Muscle layer of colon (tissue), 2 donors: ENCODE results near the gene PTPN4.

Experiments used
- H3K27ac ChIP-seq: one replicate; pipeline ENCODE4 v1.7.0; 2013; ENCODE audit warnings: low read depth, mild to moderate bottlenecking, low read length, moderate library complexity
- H3K27me3 ChIP-seq, 2 donors: one replicate each; pipeline ENCODE4 v1.7.0; 2013; ENCODE audit warnings: low read length in 2 of 2, mild to moderate bottlenecking in 2 of 2; ENCODE audit not compliant: insufficient read depth in 2 of 2, control insufficient read depth in 1 of 2
- H3K36me3 ChIP-seq: one replicate; pipeline ENCODE4 v1.7.0; 2013; ENCODE audit warnings: mild to moderate bottlenecking, low read length; ENCODE audit not compliant: insufficient read depth
- H3K4me1 ChIP-seq: one replicate; pipeline ENCODE4 v1.7.0; 2013; ENCODE audit warnings: mild to moderate bottlenecking, low read length; ENCODE audit not compliant: insufficient read depth
- H3K4me3 ChIP-seq, 2 donors: one replicate each; pipeline ENCODE4 v1.7.0; 2013; ENCODE audit warnings: low read length in 2 of 2, low read depth in 1 of 2, mild to moderate bottlenecking in 1 of 2, moderate library complexity in 1 of 2
- H3K9ac ChIP-seq: one replicate; pipeline ENCODE4 v1.7.0; 2013; ENCODE audit warnings: low read length
- H3K9me3 ChIP-seq: one replicate; pipeline ENCODE4 v1.7.0; 2013; ENCODE audit warnings: mild to moderate bottlenecking, low read length
- donor health status: abdominal sarcoma.
- donor health status: Adenocarcinoma of cecum.

PTPN4 gene

DNA sequence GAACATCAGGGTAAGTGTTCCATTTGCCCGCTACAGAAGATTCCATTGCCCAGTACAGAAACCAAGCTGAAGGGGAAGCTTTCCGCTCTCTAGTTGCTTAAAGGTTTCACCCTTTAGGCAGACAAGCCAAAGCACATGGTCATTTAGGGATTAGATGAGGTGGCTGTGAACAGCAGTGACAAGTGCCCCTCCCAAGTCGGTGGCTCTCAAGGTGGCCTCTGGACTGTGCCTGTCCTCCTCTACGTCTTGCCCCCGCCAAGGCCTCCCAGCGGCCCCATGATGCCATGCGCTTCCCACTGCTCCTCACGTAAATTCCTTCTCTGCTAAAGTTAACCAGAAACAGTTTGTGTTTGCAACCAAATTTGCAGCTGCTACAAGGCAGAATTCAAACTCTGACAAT lies 24.2 kb upstream of the PTPN4 start:
- Histone ChIP-seq H3K36me3 (no peaks in the 10 kb centered on the region), H3K27me3 (no peaks in the 10 kb centered on the region), H3K9me3 (no peaks in the 10 kb centered on the region)

DNA sequence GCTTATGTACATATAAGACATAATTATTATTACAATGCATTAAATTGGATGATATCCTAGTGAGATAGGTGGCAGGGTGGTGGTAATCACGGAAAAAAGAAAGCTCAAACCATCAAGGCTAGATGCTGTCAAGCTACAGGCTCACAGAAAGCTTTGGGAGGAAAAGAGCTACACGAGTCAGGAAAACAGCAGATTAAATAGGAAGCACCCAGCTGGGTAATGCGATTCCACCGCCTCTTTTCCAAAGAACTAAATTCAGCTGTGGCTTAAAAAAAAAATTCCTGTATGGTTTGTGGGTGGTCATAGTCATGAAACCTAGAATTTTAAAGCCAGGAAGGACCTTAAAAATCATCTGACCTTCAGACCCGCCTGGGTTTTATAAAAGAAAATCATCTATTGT lies 23.7 kb upstream of the PTPN4 start:
- no peaks in the 10 kb centered on the region for H3K36me3 ChIP-seq
- H3K4me1 ChIP-seq, result no peaks in the 10 kb centered on the region
- H3K9me3 ChIP-seq, result no peaks in the 10 kb centered on the region
- no peaks in the 10 kb centered on the region for H3K27me3 ChIP-seq
- no peak overlapping the region for H3K9ac ChIP-seq
- H3K27ac ChIP-seq, result no peak overlapping the region
- no peak overlapping the region for H3K4me3 ChIP-seq

More for the DNA sequence above, 24.2 kb upstream of the PTPN4 start:
- Histone ChIP-seq H3K4me3 (no peak overlapping the region), H3K4me1 (no peaks in the 10 kb centered on the region), H3K27ac (no peak overlapping the region), H3K9ac (no peak overlapping the region)

DNA sequence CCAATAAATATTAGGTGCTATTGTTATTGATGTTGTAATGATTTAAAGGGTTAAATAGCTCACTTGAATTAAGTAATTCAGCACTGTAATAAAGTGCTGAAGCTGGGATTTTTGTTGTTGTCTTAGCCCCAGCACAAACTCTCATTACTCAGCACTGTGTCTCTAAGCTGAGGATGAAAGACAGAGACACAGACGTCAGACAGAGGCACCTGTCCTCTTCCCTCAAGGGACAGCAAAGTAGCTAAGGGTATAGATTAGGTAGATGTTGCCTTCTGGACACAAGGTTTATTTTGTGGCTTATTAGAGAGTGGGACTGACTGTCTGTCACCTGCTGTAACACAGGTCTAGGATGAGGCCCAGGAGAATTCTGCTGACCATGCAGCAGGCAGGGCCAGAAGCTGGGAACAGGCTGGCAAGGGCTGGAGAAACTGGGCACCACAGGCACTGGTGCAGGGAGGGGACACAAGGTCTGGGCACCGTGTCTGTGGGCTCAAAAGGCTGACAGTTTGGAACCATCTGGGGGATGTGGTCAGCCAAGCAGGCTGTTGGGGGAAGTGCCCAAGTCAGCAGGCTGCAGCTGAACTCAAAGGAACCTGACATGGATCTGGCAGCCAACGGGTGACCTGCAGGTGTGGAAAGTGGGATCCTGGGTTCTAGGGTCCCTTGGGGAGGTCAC lies 20.0 kb upstream of the PTPN4 start:
- H3K27me3 ChIP-seq, result no peaks in the 10 kb centered on the region
- H3K9me3 ChIP-seq, result no peaks in the 10 kb centered on the region
- H3K9ac ChIP-seq, result no peak overlapping the region
- peaks cover 6% of the 10 kb centered on the region for H3K4me1 ChIP-seq
- no peak overlapping the region for H3K27ac ChIP-seq
- no peak overlapping the region for H3K4me3 ChIP-seq
- no peaks in the 10 kb centered on the region for H3K36me3 ChIP-seq

DNA sequence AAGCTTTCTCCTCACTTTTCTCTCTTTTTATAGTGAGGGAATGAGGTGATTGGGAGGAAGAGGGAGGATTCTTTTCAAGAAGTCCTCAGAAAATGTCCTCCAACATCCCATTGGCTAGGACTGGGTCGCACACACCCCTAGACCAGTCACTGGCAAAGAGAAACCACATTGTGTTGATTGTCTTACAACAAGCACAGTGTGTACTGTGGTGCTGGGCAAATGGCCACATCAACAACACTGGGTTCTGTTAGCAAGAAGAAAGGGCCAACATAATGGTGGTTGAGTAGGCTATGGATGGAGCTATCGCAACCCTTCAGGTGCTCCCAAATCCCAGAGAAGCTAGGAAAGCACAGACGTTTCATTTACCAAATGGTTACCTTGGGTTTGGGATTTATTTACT lies 18.7 kb upstream of the PTPN4 start:
- Histone ChIP-seq H3K27ac (no peak overlapping the region), H3K36me3 (no peaks in the 10 kb centered on the region), H3K4me3 (no peak overlapping the region), H3K27me3 (no peaks in the 10 kb centered on the region), H3K9ac (no peak overlapping the region), H3K9me3 (no peaks in the 10 kb centered on the region), H3K4me1 (peaks cover 11% of the 10 kb centered on the region)

DNA sequence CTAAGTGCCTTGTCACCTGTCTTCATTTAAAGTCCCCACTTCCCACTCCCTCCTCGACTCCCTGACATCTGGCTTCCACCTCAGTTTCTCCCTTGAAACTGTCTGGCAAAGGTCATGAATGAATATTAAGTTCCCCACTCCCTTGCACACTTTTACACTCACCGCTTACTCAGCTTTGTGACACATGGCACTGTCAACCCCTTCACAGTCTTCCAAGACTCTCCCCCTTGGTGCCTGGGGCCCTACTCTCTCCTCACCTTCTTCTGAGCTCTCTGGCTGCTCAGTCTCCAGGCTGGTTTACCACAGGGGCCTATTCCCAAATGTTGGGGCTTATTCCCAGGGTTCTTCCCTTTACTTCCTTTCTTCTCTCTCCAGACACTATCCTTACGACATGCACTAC lies 17.9 kb upstream of the PTPN4 start:
- H3K36me3 ChIP-seq, result no peaks in the 10 kb centered on the region
- no peaks in the 10 kb centered on the region for H3K9me3 ChIP-seq
- no peak overlapping the region for H3K9ac ChIP-seq
- peaks cover 11% of the 10 kb centered on the region for H3K4me1 ChIP-seq
- no peak overlapping the region for H3K4me3 ChIP-seq
- no peak overlapping the region for H3K27ac ChIP-seq
- H3K27me3 ChIP-seq, result no peaks in the 10 kb centered on the region

DNA sequence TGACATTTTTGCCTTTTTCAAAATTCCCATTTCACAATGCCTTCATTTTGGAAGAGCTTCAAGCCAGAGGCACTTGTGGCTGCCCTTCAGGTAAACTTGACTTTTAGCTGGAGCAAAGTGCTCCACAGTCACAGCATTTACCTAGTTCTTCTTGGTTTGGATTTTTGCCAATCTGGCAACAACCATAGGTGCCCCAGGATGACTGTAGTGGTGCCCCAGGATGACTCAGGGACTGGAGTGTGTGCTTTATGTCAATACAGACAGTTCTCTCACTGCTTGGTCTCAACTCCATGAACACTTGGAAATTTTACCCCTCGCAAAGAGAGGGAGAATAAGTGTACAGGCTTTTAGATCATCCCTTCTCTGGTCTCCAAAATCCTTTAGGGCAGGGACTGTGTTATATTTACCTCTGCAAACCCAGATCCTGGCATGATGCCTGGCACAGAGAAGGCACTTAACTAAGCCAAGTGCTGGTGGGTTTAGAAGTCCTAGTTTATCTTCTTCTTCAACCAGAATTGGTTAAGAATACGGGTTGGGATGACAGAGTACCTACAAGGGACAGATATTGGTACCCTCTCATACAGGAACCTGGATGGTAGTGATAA lies 15.3 kb upstream of the PTPN4 start:
- no peaks in the 10 kb centered on the region for H3K27me3 ChIP-seq

DNA sequence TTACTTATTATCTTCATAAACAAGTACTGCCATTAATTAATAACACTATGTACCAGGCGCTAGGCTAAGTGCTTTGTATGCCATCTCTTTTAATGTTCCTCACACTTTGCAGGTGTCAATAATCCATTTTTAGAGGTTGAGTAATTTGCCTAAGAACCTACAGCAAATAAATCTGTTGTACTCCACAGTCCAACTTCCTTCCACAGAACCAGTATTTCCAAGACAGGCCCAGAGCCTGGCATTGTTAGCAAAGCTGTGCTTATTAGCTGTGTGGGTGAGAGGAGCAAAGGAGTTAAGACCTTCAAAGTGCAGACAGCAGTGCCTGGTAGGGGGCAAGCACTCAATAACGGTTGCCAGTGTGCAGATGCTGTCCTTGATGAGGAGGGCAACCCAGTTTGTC lies 14.2 kb upstream of the PTPN4 start:
- H3K27me3 ChIP-seq, result no peaks in the 10 kb centered on the region
- H3K36me3 ChIP-seq, result no peaks in the 10 kb centered on the region
- H3K27ac ChIP-seq, result no peak overlapping the region
- H3K9ac ChIP-seq, result no peak overlapping the region
- H3K9me3 ChIP-seq, result no peaks in the 10 kb centered on the region
- peaks cover 11% of the 10 kb centered on the region for H3K4me1 ChIP-seq
- H3K4me3 ChIP-seq, result no peak overlapping the region

More for the DNA sequence above, 15.3 kb upstream of the PTPN4 start:
- H3K36me3 ChIP-seq, result no peaks in the 10 kb centered on the region
- H3K4me3 ChIP-seq, result no peak overlapping the region
- H3K27ac ChIP-seq, result no peak overlapping the region
- no peaks in the 10 kb centered on the region for H3K9me3 ChIP-seq
- H3K9ac ChIP-seq, result no peak overlapping the region
- H3K4me1 ChIP-seq, result peaks cover 11% of the 10 kb centered on the region

DNA sequence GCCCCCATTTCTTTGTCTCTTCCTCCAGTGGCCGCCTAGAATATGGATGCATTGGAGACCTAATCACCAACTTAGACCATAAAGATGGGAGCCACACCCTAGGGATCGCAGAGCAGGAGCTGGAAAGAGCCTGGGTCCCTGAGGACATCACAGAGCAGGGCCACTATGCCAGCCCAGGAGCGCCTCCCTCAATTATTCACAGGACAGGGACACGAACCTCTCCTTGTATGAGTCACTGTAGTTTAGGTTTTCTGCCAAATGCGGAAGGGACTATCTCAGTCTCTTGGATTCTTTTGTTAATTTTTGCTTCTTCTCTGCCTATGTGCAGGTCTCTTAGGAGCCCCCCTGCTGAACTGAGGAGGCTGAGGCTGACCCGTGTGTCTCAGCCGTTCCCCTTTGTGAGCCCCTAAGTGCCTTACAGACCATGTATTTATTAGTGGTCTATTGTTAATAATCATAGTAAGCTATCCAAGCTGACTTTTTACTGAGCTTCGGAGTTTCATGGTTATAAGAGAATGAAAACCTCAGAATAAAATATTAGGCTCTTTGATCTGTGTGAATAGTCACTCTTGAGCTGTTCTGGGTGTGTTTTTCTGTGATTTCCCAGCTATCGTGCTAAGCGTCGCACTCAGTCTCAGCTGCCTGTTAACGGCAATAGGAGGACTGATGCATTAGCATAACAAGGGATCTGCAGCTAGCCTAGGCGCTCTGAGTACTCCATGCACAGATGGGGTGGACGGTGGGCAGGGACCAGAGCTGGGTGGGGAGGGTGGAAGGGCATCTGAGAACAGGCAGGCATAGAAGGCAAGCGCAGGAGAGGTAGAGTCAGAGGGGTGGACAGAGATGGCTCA lies 12.7 kb upstream of the PTPN4 start:
- Histone ChIP-seq H3K27me3 (no peaks in the 10 kb centered on the region), H3K4me1 (peaks cover 11% of the 10 kb centered on the region), H3K9me3 (no peaks in the 10 kb centered on the region), H3K9ac (no peak overlapping the region), H3K27ac (no peak overlapping the region), H3K4me3 (no peak overlapping the region), H3K36me3 (no peaks in the 10 kb centered on the region)

DNA sequence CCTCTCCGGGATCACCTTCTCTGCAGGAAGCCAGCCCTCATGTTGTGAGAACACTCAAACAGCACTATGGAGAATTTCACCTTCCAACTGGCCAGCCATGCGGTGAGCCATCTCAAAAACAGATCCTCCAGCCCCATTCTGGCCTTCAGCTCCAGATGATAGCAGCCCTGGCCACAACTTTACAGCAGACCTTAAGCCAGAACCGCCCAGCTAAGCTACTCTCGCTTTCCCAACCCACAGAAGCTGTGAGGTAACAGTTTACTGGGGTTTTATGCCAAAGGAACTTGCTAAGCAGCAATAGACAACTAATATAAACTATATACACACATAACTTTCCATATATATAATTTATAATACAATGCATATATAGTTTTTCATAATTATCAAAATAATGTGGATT lies 11.6 kb upstream of the PTPN4 start:
- H3K9ac ChIP-seq, result no peak overlapping the region
- no peaks in the 10 kb centered on the region for H3K27me3 ChIP-seq
- H3K4me3 ChIP-seq, result no peak overlapping the region
- H3K9me3 ChIP-seq, result no peaks in the 10 kb centered on the region
- no peak overlapping the region for H3K27ac ChIP-seq
- no peaks in the 10 kb centered on the region for H3K36me3 ChIP-seq
- peaks cover 11% of the 10 kb centered on the region for H3K4me1 ChIP-seq

DNA sequence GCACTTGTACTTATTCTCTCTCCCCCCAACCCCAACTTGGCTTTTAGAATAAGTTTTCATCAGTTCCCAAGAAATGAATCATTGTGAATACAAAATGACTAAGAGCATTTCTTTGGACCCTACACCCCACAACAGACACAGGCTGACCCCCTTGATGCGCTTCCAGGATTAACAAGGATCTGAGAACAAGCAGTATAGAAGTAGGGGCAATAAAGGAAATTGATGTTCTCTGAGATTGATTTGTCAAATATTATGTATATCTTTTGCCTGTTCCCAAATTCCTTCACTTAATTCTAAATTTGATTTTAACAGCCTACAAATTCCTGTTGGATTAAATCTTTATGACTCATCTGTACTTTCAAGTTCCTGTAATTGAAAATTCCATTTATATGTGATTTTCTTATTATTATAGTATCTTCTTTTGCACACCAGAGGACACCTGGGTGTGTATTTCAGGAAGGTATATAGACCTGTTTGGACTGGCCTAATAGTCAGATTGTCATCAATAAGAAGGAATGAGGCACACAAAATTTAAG lies 10.2 kb upstream of the PTPN4 start:
- H3K9me3 ChIP-seq, result no peaks in the 10 kb centered on the region
- peaks cover 7% of the 10 kb centered on the region for H3K4me1 ChIP-seq
- no peak overlapping the region for H3K27ac ChIP-seq
- no peaks in the 10 kb centered on the region for H3K27me3 ChIP-seq
- no peak overlapping the region for H3K9ac ChIP-seq
- H3K36me3 ChIP-seq, result no peaks in the 10 kb centered on the region
- no peak overlapping the region for H3K4me3 ChIP-seq

DNA sequence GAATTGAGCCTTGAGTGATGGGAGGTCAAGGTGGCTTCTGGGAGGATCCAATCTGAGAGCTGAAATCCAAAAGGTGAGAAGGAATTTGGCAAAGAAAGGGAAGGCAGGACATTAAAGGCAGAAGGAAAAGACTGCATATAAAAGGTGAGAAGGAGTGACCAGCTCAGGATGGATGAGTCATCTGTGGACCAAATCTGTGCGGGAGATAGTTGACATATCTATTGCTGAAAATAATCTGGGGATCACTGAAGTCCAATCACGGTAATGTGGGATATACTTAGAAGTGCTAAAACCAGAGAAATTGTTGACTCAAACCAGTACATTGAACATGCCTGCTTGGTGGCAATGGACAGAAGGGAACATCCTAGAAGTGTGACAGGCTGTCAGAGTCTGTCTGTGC lies 8.0 kb upstream of the PTPN4 start:
- Histone ChIP-seq H3K4me1 (no peaks in the 10 kb centered on the region), H3K9me3 (no peaks in the 10 kb centered on the region), H3K4me3 (no peak overlapping the region), H3K36me3 (no peaks in the 10 kb centered on the region), H3K27me3 (no peaks in the 10 kb centered on the region), H3K9ac (no peak overlapping the region), H3K27ac (no peak overlapping the region)
